ENCODE results near the gene ADGRD1. TPM values are rescaled to one million over a fixed set of nuclear protein-coding genes. Genes with fewer than 3 reads are reported as not detected.

ADGRD1 gene
- total RNA-seq, 1 donor from 2014 or later: 0.98 TPM

DNA sequence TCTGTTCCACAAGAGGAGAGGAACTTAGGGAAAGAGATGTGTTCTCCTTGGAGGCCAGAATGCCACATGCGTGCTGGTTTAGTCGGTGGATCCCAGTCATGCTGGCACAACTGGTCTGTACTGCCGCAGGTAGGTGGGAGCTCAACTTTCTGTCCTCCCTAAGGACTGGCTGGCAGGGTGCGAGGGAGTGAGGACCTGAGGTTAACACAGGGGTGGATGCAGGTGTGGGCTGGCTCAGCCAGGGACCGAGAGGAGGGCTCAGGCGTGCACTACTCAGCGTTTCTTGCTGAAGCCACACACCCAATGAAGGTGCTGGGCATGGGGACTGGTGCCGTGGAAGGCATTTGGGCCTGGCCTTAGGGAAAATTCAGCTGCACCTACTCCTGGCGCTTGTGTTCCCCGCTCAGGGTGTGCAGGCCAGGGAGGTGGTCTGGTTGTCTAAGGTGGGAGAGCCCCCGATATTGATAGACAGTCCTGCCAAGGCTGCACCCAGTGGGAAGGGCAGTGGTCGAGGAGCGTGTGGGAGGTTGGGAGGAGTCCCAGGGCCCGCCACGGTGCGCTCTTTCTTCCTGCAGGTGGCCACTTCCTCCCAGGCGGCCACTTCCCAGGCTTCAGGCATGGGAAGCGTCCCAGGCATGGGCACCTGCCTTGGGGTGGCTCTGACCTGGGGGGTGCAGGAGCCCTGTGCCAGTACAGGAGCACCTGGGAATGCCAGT, 138.4 kb downstream of the ADGRD1 start:
- Mint-ChIP-seq H3K36me3 (ENCODE audit: low read depth) (no peaks in the 10 kb centered on the region), H3K27ac (ENCODE audit: unreplicated experiment) (peak overlapping the region; percentile 79), H3K4me3 (no peak overlapping the region), H3K4me1 (peaks cover 8% of the 10 kb centered on the region), H3K27me3 (ENCODE audit: low read depth) (no peaks in the 10 kb centered on the region), H3K9me3 (no peaks in the 10 kb centered on the region)
- TF ChIP-seq, protein P1, sequence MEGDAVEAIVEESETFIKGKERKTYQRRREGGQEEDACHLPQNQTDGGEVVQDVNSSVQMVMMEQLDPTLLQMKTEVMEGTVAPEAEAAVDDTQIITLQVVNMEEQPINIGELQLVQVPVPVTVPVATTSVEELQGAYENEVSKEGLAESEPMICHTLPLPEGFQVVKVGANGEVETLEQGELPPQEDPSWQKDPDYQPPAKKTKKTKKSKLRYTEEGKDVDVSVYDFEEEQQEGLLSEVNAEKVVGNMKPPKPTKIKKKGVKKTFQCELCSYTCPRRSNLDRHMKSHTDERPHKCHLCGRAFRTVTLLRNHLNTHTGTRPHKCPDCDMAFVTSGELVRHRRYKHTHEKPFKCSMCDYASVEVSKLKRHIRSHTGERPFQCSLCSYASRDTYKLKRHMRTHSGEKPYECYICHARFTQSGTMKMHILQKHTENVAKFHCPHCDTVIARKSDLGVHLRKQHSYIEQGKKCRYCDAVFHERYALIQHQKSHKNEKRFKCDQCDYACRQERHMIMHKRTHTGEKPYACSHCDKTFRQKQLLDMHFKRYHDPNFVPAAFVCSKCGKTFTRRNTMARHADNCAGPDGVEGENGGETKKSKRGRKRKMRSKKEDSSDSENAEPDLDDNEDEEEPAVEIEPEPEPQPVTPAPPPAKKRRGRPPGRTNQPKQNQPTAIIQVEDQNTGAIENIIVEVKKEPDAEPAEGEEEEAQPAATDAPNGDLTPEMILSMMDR (conservative IDR thresholded peaks at IDR 0.05): no peak
- no peak for DNase-seq (ENCODE audit: low read depth, low spot score)

DNA sequence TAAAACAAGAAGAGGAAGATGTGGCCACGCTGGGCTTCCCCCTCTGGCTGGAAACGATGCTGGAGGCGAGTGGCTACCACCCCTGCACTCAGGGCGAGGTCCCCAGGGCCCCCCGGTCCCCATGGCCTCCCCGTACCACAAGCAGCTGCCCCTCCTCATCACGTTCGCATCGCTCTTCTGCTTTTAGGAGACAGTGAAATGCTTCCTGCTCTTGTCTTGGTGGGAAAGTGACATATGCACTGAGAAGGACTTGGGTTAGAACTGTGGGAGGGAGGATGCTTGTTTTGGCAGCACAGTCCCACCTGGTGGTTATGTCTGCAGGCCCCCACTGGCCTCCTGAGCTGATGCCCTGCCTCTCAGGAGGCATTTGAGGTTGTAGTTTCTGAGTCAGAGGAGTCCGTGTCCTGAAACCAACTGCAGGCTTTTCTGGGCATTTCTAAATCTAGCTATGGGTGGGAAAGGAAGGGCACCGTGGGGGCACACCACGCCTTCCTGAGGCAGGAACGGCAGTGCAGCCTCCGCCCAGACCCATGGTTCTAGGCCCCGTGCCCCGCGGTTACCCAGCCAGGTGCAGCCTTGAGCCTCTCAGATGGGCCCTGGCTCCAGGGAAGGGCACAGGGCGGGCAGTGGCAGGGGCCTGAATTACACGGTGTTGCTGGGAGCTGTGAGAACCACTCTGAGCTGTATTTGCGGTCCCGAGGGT, 139.3 kb downstream of the ADGRD1 start:
- Mint-ChIP-seq H3K9me3 (no peaks in the 10 kb centered on the region), H3K4me3 (no peak overlapping the region), H3K4me1 (peaks cover 8% of the 10 kb centered on the region), H3K27ac (ENCODE audit: unreplicated experiment) (peak overlapping the region; percentile 35), H3K27me3 (ENCODE audit: low read depth) (no peaks in the 10 kb centered on the region), H3K36me3 (ENCODE audit: low read depth) (no peaks in the 10 kb centered on the region)
- no peak for DNase-seq (ENCODE audit: low read depth, low spot score)
- TF ChIP-seq, protein P1 (conservative IDR thresholded peaks at IDR 0.05): no peak

DNA sequence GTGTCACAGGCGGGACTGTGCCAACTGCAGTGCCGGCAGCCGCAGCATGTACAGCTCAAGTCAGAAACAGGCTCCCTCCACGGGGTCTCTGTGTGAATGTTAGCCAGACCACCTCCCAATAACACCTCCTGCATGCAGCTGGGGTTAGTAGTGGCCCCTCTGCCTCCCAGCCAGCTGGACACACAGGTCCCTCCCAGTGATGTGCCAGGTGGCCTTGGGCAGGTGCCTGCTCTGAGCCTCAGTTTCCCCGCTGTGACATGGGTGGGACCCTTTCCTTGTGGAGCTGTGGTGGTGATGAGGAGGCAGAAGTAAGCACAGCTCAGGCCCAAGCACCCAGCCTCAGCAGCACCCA, 139.9 kb downstream of the ADGRD1 start:
- H3K4me3 Mint-ChIP-seq: no peak overlapping the region
- peak overlapping the region; percentile 35 for H3K27ac Mint-ChIP-seq (ENCODE audit: unreplicated experiment)
- H3K4me1 Mint-ChIP-seq: peaks cover 8% of the 10 kb centered on the region
- H3K9me3 Mint-ChIP-seq: no peaks in the 10 kb centered on the region
- TF ChIP-seq, protein P1 (conservative IDR thresholded peaks at IDR 0.05): no peak
- no peak for DNase-seq (ENCODE audit: low read depth, low spot score)
- no peaks in the 10 kb centered on the region for H3K27me3 Mint-ChIP-seq (ENCODE audit: low read depth)
- H3K36me3 Mint-ChIP-seq (ENCODE audit: low read depth): no peaks in the 10 kb centered on the region

DNA sequence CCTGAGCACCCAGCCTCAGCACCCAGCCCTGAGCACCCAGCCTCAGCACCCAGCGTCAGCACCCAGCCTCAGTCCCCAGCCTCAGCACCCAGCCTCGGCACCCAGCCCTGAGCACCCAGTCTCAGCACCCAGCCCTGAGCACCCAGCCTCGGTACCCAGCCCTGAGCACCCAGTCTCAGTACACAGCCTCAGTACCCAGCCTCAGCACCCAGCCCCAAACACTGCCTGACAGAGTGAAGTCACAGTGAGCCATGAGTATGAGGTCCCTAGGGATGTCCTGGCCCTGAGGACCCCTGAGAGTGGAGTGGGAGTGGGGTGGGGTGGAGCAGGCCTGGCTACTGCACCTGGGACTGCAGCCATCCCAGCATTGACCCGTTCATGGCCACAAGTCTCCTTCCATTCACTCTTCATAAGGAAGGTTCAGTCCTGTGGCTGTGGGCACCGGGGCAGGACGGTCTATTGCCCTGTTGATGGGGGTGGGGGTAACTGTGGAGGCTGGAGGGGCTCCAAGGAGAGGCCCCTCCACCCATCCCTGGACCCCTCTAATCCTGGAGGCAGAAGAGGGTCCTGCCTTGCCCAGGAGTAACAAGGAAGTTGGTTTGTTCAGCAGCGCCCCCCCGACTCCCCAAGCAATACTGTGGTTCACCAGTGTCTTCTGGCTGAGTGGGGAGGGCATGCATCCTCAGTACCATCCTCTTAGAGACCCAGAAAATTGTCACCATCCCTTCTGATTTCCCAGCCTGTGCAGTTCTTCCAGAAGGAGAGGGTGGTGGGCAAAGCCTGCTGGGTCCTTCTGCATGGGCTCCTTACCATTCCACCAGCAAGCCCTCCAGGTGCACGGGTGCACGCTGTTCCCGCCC, 140.5 kb downstream of the ADGRD1 start:
- TF ChIP-seq, protein P1 (conservative IDR thresholded peaks at IDR 0.05): no peak
- Mint-ChIP-seq H3K36me3 (ENCODE audit: low read depth) (no peaks in the 10 kb centered on the region), H3K9me3 (no peaks in the 10 kb centered on the region)

More for the DNA sequence above, 140.5 kb downstream of the ADGRD1 start:
- H3K27me3 Mint-ChIP-seq (ENCODE audit: low read depth): no peaks in the 10 kb centered on the region
- no peak overlapping the region for H3K4me3 Mint-ChIP-seq
- DNase-seq (ENCODE audit: low read depth, low spot score): no peak
- H3K27ac Mint-ChIP-seq (ENCODE audit: unreplicated experiment): no peak overlapping the region
- H3K4me1 Mint-ChIP-seq: peaks cover 5% of the 10 kb centered on the region
